Cerebellar nuclear complex (tissue), 1 donor: ENCODE data around the gene LIMA1.
"Not testable (repeated sequence)": the region's sequence is repeated elsewhere in the genome, so short reads cannot be mapped to it uniquely, and the experiment has no call there.

Experiments
- DNase-seq, 2 experiments: peaks; one replicate each; lab custom pipeline; 2025; lab: John Stamatoyannopoulos, UW

The LIMA1 gene

GRCh38 chr12:50283229-50283923 is at the start of gene LIMA1:
Gene LIMA1 (minus strand): TSS chr12:50283520. CDS start chr12:50248751, 34,769 bp downstream.
- DNase-seq, result peak; percentile 14 to 46

- no peak for DNase-seq
Observed at GRCh38 chr12:50331745-50332144, 48.4 kb upstream of the LIMA1 start.

GRCh38 chr12:50328664-50329063 is 45.3 kb upstream of the LIMA1 start:
- not testable (repeated sequence) for DNase-seq

GRCh38 chr12:50326590-50327284 is 43.4 kb upstream of the LIMA1 start:
- DNase-seq, result no peak

GRCh38 chr12:50325890-50326391 is 42.6 kb upstream of the LIMA1 start:
- no peak for DNase-seq

GRCh38 chr12:50324770-50325169 is 41.5 kb upstream of the LIMA1 start:
- not testable (repeated sequence) for DNase-seq

GRCh38 chr12:50324077-50324476 is 40.8 kb upstream of the LIMA1 start:
- not testable (repeated sequence) for DNase-seq

GRCh38 chr12:50322206-50322605 is 38.9 kb upstream of the LIMA1 start:
- DNase-seq, result no peak

- DNase-seq, result no peak
Observed at GRCh38 chr12:50317203-50317602, 33.9 kb upstream of the LIMA1 start.

GRCh38 chr12:50315803-50316202 is 32.5 kb upstream of the LIMA1 start:
- DNase-seq, result no peak

GRCh38 chr12:50314636-50315312 is 31.5 kb upstream of the LIMA1 start:
- DNase-seq, result peak in 1 of 2 experiments; percentile 26

- DNase-seq, result not testable (repeated sequence)
Observed at GRCh38 chr12:50313971-50314370, 30.7 kb upstream of the LIMA1 start.

GRCh38 chr12:50313256-50313931 is 30.1 kb upstream of the LIMA1 start:
- DNase-seq, result no peak

- not testable (repeated sequence) for DNase-seq
Observed at GRCh38 chr12:50311858-50312609, 28.7 kb upstream of the LIMA1 start.

- no peak for DNase-seq
Observed at GRCh38 chr12:50309950-50310349, 26.6 kb upstream of the LIMA1 start.

- DNase-seq, result no peak
Observed at GRCh38 chr12:50302686-50303085, 19.4 kb upstream of the LIMA1 start.

- no peak for DNase-seq
Observed at GRCh38 chr12:50297996-50298395, 14.7 kb upstream of the LIMA1 start.

GRCh38 chr12:50297027-50297426 is 13.7 kb upstream of the LIMA1 start:
- no peak for DNase-seq

GRCh38 chr12:50296554-50296953 is 13.2 kb upstream of the LIMA1 start:
- no peak for DNase-seq

GRCh38 chr12:50291377-50291776 is 8.1 kb upstream of the LIMA1 start:
- DNase-seq, result no peak

- not testable (repeated sequence) for DNase-seq
Observed at GRCh38 chr12:50290692-50291091, 7.4 kb upstream of the LIMA1 start.
